Fibroblast of lung (primary cell): ENCODE data around the gene FOXL1. TPM values are rescaled to one million over a fixed set of nuclear protein-coding genes. Genes with fewer than 3 reads are reported as not detected.
A peak's percentile ranks its signal among the peaks of the same experiment; 100 is the strongest.

Experiments used
- DNase-seq, 2 donors: peaks; one replicate each; pipeline versions ENCODE4 v3.0.0 to v3.0.0-alpha.2; 2010; ENCODE audit warnings: low read depth in 2 of 2
- H2AFZ ChIP-seq: 2 replicates; pipeline ENCODE4 v1.5.1; 2012; ENCODE audit warnings: low read length, control low read depth, inconsistent platforms
- H3K27ac ChIP-seq: 2 replicates; pipeline ENCODE4 v1.5.1; 2011; ENCODE audit warnings: low read length, control low read depth; ENCODE audit not compliant: insufficient read depth
- H3K27me3 ChIP-seq: 2 replicates; pipeline ENCODE4 v1.5.1; 2011; ENCODE audit warnings: mild to moderate bottlenecking, low read length; ENCODE audit not compliant: control insufficient read depth, insufficient read depth
- H3K36me3 ChIP-seq: 2 replicates; pipeline ENCODE4 v1.5.1; 2011; ENCODE audit warnings: low read length; ENCODE audit not compliant: control insufficient read depth, insufficient read depth
- H3K4me1 ChIP-seq: 2 replicates; pipeline ENCODE4 v1.5.1; 2011; ENCODE audit warnings: low read length; ENCODE audit not compliant: control insufficient read depth, insufficient read depth; ENCODE audit errors: extremely low read depth
- H3K4me2 ChIP-seq: 2 replicates; pipeline ENCODE4 v1.5.1; 2011; ENCODE audit warnings: low read length, control low read depth; ENCODE audit not compliant: insufficient read depth; ENCODE audit errors: extremely low read depth
- H3K4me3 ChIP-seq, 4 experiments: fragments of 200-600 bp in 1 of 4; sonication (generic) in 1 of 4; replicated peaks in 1 of 4; 2 replicates each; pipeline ENCODE4 v1.5.1; 2011 to 2016; ENCODE audit warnings: low read length in 4 of 4, low read depth in 3 of 4, mild to moderate bottlenecking in 3 of 4, control low read depth in 2 of 4, inconsistent platforms in 1 of 4, mixed read lengths in 1 of 4; ENCODE audit not compliant: insufficient read depth in 1 of 4; ENCODE audit errors: control extremely low read depth in 1 of 4
- H3K79me2 ChIP-seq: 2 replicates; pipeline ENCODE4 v1.5.1; 2012; ENCODE audit warnings: mild to moderate bottlenecking, low read length, inconsistent platforms; ENCODE audit not compliant: control insufficient read depth, insufficient read depth
- H3K9ac ChIP-seq: 2 replicates; pipeline ENCODE4 v1.5.1; 2011; ENCODE audit warnings: mild to moderate bottlenecking, low read length, control low read depth; ENCODE audit not compliant: insufficient read depth
- H3K9me3 ChIP-seq: 2 replicates; pipeline ENCODE4 v1.5.1; 2012; ENCODE audit warnings: low read depth, low read length; ENCODE audit not compliant: control insufficient read depth, insufficient read depth
- H4K20me1 ChIP-seq: 2 replicates; pipeline ENCODE4 v1.5.1; 2011; ENCODE audit warnings: low read length; ENCODE audit not compliant: control insufficient read depth, insufficient read depth; ENCODE audit errors: extremely low read depth
- CTCF ChIP-seq, 2 donors: IDR thresholded peaks in 1 of 2; conservative IDR thresholded peaks in 1 of 2; 1 replicate in 1 of 2; 2 replicates in 1 of 2; pipeline ENCODE4 v1.5.1; 2011 to 2012; ENCODE audit warnings: low read length in 2 of 2, control low read depth in 1 of 2, inconsistent platforms in 1 of 2, low read depth in 1 of 2, mild to moderate bottlenecking in 1 of 2
- EZH2 ChIP-seq: IDR thresholded peaks from 2 replicates; pipeline ENCODE4 v1.5.1; 2012; ENCODE audit warnings: low read length, control low read depth, mild to moderate bottlenecking; ENCODE audit errors: missing control alignments
- polyA minus RNA-seq: library from RNA; depleted of rRNA, polyadenylated mRNA; stranded (reverse); fragments of >200 nt; gene quantifications from 2 replicates; pipeline ENCODE4 v1.2.3, GENCODE V29; 2011; ENCODE audit warnings: low replicate concordance
- polyA plus RNA-seq, 2 donors: library from polyadenylated mRNA; depleted of rRNA in 1 of 2; stranded (reverse) in 1 of 2; unstranded in 1 of 2; fragments of >200 nt; gene quantifications; 2 replicates each; pipeline ENCODE4 v1.2.1, GENCODE V29; 2011 to 2012; ENCODE audit warnings: missing spikeins in 1 of 2
- total RNA-seq: library from RNA; depleted of rRNA; stranded (reverse); fragments of >200 nt; gene quantifications from 2 replicates; pipeline ENCODE4 v1.2.1, GENCODE V29; 2014

The FOXL1 gene
- total RNA-seq (24.1 and 27.4 TPM in 2 replicates), polyA plus RNA-seq (5.9 and 19.0 TPM in 2 replicates), polyA minus RNA-seq (4.9 and 6.9 TPM in 2 replicates)
- 9.4 and 31.1 TPM in 2 replicates for polyA plus RNA-seq (2012)

DNA sequence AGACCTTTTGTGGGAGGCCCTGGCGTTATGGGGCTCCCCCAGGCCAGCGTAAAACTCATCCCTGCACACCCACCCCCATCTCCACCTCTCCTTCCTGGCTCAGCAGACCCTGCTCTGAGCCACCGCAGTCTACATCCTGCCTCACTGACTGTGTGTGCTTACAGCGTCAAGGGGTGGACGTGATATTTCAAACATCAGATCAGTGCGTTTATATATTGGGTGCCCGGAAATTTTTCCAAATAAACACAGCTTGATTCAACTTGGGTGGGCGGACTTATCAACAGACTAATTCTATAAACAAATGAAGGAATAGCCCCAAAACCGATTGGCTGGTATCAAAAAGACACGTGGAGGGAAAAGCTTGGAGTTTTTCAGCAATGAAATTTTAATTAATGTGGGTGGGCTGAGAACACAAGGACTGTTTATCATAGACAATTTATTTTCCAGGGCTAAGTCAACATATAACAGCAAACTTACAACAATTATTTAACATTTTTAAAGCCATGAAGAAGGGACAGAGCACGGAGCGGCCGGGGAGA is at the start of gene FOXL1:
FOXL1 (plus strand) TSS at position 489 of the 539 bp plus-strand sequence. CDS start 175 bp downstream, outside the sequence.
- peak within 1 kb of the TSS; percentile 97 for H3K27ac ChIP-seq
- TF ChIP-seq EZH2: no peak
- H3K4me3 ChIP-seq: peak within 1 kb of the TSS; percentile 62 to 86 (median 78)
- H4K20me1 ChIP-seq: no peaks in the 10 kb centered on the region
- H3K36me3 ChIP-seq: no peaks in the 10 kb centered on the region
- peak; percentile 93 to 99 for DNase-seq
- H3K4me1 ChIP-seq: peaks cover 15% of the 10 kb centered on the region
- peaks cover 51% of the 10 kb centered on the region for H3K79me2 ChIP-seq
- no peaks in the 10 kb centered on the region for H3K27me3 ChIP-seq
- H3K9ac ChIP-seq: peak within 1 kb of the TSS; percentile 83
- peak within 1 kb of the TSS; percentile 28 for H2AFZ ChIP-seq
- no peaks in the 10 kb centered on the region for H3K9me3 ChIP-seq
- H3K4me2 ChIP-seq: peak within 1 kb of the TSS; percentile 93

DNA sequence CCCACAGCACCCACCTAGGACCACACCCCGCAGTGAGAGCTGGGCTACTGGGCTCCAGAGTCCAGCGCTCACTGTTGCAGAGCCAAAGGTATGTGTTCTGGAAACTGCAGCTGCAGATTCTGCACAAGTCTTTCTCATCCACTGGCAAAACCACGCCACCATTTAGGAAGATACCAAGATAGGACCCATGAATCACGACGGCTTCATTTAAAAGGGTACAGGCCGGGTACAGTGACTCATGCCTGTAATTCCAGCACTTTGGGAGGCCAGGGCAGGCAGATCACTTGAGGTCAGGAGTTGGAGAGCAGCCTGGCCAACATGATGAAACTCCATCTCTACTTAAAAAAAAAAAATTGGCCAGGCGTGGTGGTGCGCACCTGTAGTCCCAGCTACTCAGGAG is 49.2 kb upstream of the FOXL1 start:
- Histone ChIP-seq H3K4me2 (no peak overlapping the region), H3K4me3 (no peak overlapping the region), H3K27ac (no peak overlapping the region), H3K79me2 (no peaks in the 10 kb centered on the region), H3K9me3 (no peaks in the 10 kb centered on the region), H3K4me1 (no peaks in the 10 kb centered on the region), H2AFZ (no peak overlapping the region), H3K36me3 (peaks cover 3% of the 10 kb centered on the region), H4K20me1 (no peaks in the 10 kb centered on the region), H3K9ac (no peak overlapping the region), H3K27me3 (no peaks in the 10 kb centered on the region)
- DNase-seq: peak; percentile 36 to 57
- TF ChIP-seq EZH2 (no peak), CTCF (conservative IDR thresholded peaks at IDR 0.05 in 1 of 2, IDR thresholded peaks at IDR 0.05 in 1 of 2; ENCODE audit: low read depth in 1 of 2, low read length in 2 of 2) (no peak)

DNA sequence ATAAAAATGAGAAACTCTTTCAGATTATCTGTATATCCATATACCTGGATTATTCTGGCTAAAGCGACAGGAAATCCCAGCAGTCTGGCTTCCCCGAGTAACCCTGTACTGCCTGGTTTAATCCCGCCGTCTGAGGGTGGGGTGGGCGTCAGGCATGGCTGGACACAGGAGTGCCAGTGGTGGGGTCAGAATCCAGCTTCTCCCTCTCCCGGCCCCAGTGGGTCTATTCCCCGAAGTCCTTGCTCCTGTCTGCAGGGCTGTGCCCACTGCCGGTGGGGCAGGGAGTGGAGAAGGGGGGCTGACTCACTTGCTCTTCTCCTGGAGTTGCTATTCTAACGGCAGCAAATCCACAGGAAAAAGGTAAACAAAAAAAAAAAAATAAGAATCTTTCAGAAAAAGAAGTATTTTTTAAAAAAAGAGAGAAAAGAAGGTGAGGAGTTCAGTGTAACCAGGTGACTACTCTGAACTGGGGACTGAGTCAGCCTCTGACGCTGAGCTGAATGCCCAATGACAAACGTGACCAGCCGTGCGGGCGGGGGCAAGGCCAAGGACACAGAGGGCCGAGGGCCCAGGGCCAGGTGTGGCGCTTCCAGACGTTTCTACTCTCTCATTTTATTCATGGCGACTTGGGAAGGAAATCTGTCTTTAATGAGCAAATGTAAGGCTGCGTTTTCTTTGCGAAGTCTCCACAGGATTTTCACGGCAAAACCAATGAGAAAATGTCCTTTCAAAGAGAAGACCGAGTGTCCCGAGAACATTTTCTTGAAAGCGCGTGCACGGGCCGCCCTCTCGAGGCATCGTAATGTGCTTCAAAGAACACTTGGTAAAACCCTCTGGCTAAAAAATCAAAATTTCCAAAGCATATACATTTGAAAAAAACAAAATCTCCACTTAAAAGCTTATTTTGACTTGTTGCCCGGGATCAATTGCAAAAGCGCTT is 47.8 kb upstream of the FOXL1 start:
- Histone ChIP-seq H3K27me3 (no peaks in the 10 kb centered on the region), H3K4me3 (no peak overlapping the region), H4K20me1 (no peaks in the 10 kb centered on the region)

More for the DNA sequence above, 47.8 kb upstream of the FOXL1 start:
- Histone ChIP-seq H3K27ac (no peak overlapping the region), H3K9me3 (no peaks in the 10 kb centered on the region), H3K36me3 (peaks cover 3% of the 10 kb centered on the region), H3K4me2 (peak overlapping the region; percentile 35), H3K4me1 (no peaks in the 10 kb centered on the region), H3K9ac (no peak overlapping the region), H3K79me2 (no peaks in the 10 kb centered on the region), H2AFZ (no peak overlapping the region)
- no peak for TF ChIP-seq EZH2
- TF ChIP-seq CTCF (conservative IDR thresholded peaks at IDR 0.05 in 1 of 2, IDR thresholded peaks at IDR 0.05 in 1 of 2; ENCODE audit: low read depth in 1 of 2, low read length in 2 of 2): no peak
- DNase-seq: peak in 1 of 2 donors; percentile 44
